K562 (cell line): ENCODE data around the gene PCDH7. TPM values are rescaled to one million over a fixed set of nuclear protein-coding genes. Genes with fewer than 3 reads are reported as not detected.

Source experiments
- ATAC-seq: fragments of 200-7000 bp; cut with Tn5 transposase; 3 replicates; pipeline ENCODE4 v1.9.1; 2020; ENCODE audit warnings: moderate library complexity
- BruUV-seq: library from RNA; stranded (reverse); fragments of 400-500 nt; replicated peaks from 2 replicates; lab custom pipeline; 2021; lab: Mats Ljungman, UMichigan
- CTCF ChIA-PET: fragments of 300-600 bp; formaldehyde crosslinking; extraction: SDS; loops from one replicate; lab custom pipeline; 2021; ENCODE audit warnings: low intra/inter-chr PET ratio; lab: Yijun Ruan, JAX
- POLR2A ChIA-PET: fragments of 300-600, 350-650 bp; sonication (Branson Sonifier 250); formaldehyde crosslinking; extraction: SDS; loops from one replicate; lab custom pipeline; 2021; ENCODE audit warnings: antibody characterized with exemption, inconsistent platforms; lab: Yijun Ruan, JAX
- DNase-seq, 4 experiments: peaks; one replicate each; pipeline versions ENCODE4 v3.0.0 to v3.0.0-alpha.2; 2011 to 2018; ENCODE audit warnings: low spot score in 3 of 4, mixed read lengths in 3 of 4; ENCODE audit errors: extremely low read depth in 1 of 4
- FAIRE-seq: peaks from 2 replicates; lab custom pipeline; 2011; peaks lifted over from hg19 to GRCh38; lab: Jason Lieb, UNC
- H2AFZ ChIP-seq: 2 replicates; pipeline ENCODE4 v1.6.0; 2011; ENCODE audit warnings: low read depth, low read length, control low read depth, inconsistent platforms
- H3K27ac ChIP-seq: fragments of 200-600 bp; 3 replicates; pipeline ENCODE4 v1.8.0; 2011; ENCODE audit warnings: low read depth, mild to moderate bottlenecking, control low read depth, inconsistent platforms, low read length, moderate library complexity, mixed read lengths; ENCODE audit errors: extremely low read depth
- H3K27me3 ChIP-seq, 2 experiments: fragments of 300-600 bp in 1 of 2; 2 replicates in 1 of 2; 3 replicates in 1 of 2; pipeline versions ENCODE4 v1.6.0 to v1.8.0; 2011; ENCODE audit warnings: inconsistent platforms in 2 of 2, low read length in 2 of 2, mild to moderate bottlenecking in 1 of 2, mixed read lengths in 1 of 2, moderate library complexity in 1 of 2; ENCODE audit not compliant: control insufficient read depth in 2 of 2, insufficient read depth in 2 of 2
- H3K36me3 ChIP-seq: fragments of 300-600 bp; 3 replicates; pipeline ENCODE4 v1.8.0; 2011; ENCODE audit warnings: mild to moderate bottlenecking, low read length, inconsistent platforms; ENCODE audit not compliant: control insufficient read depth, insufficient read depth
- H3K4me1 ChIP-seq, 2 experiments: fragments of 200-600 bp in 1 of 2; replicated peaks in 1 of 2; 2 replicates in 1 of 2; 3 replicates in 1 of 2; pipeline versions ENCODE4 v1.5.1 to v1.8.0; 2011; ENCODE audit warnings: inconsistent platforms in 2 of 2, low read length in 2 of 2, mild to moderate bottlenecking in 1 of 2, mixed read lengths in 1 of 2, moderate library complexity in 1 of 2; ENCODE audit not compliant: control insufficient read depth in 2 of 2, insufficient read depth in 2 of 2
- H3K4me2 ChIP-seq: 2 replicates; pipeline ENCODE4 v1.6.1; 2011; ENCODE audit warnings: low read length, control low read depth, inconsistent platforms, mixed read lengths; ENCODE audit not compliant: insufficient read depth
- H3K4me3 ChIP-seq: fragments of 200-600 bp; sonication (generic), shearing (Covaris generic); 2 replicates; pipeline ENCODE4 v1.5.1; 2016; ENCODE audit warnings: control low read depth, inconsistent platforms
- H3K79me2 ChIP-seq: fragments of 200-600 bp; 3 replicates; pipeline ENCODE4 v1.8.0; 2011; ENCODE audit warnings: low read length, inconsistent platforms; ENCODE audit not compliant: control insufficient read depth, insufficient read depth
- H3K9ac ChIP-seq, 2 experiments: 2 replicates each; pipeline versions ENCODE4 v1.6.0 to v1.6.1; 2011; ENCODE audit warnings: low read depth in 2 of 2, low read length in 2 of 2, control low read depth in 1 of 2, inconsistent platforms in 1 of 2, mild to moderate bottlenecking in 1 of 2, mixed read lengths in 1 of 2; ENCODE audit not compliant: insufficient read depth in 1 of 2
- H3K9me1 ChIP-seq: one replicate; pipeline ENCODE4 v1.6.0; 2011; ENCODE audit warnings: inconsistent platforms, mild to moderate bottlenecking, low read length, moderate library complexity; ENCODE audit not compliant: control insufficient read depth, insufficient read depth
- H3K9me3 ChIP-seq: replicated peaks from 2 replicates; pipeline ENCODE4 v1.5.1; 2011; ENCODE audit warnings: low read depth, low read length, inconsistent platforms; ENCODE audit not compliant: control insufficient read depth, insufficient read depth
- H4K20me1 ChIP-seq: replicated peaks from 2 replicates; pipeline ENCODE4 v1.6.1; 2011; ENCODE audit warnings: low read length, inconsistent platforms, mixed read lengths; ENCODE audit not compliant: control insufficient read depth, insufficient read depth
- KLF1 ChIP-seq: fragments of 450-650 bp; IDR thresholded peaks from 2 replicates; pipeline ENCODE4 v1.6.1; 2016; ENCODE audit warnings: missing genetic modification characterization, missing compliant biosample characterization
- SLC30A9 ChIP-seq: fragments of 250-450 bp; sonication (Bioruptor Pico); IDR thresholded peaks from 2 replicates; pipeline ENCODE4 v1.8.0; 2022; ENCODE audit warnings: mild to moderate bottlenecking, moderate library complexity
- ZFP36 ChIP-seq: fragments of 150-350 bp; IDR thresholded peaks from 2 replicates; pipeline ENCODE4 v1.6.1; 2018; ENCODE audit warnings: low read length, low read depth; ENCODE audit not compliant: partially characterized antibody
- WGBS: fragments of 100-300 bp; shearing (Covaris generic); methylation state at CpG from one replicate; pipeline ENCODE4 v1.1.6; 2016; ENCODE audit warnings: low coverage, mixed read lengths; ENCODE audit not compliant: insufficient coverage; ENCODE audit errors: missing lambda C conversion rate; 5-methylcytosine and 5-hydroxymethylcytosine counted together
- in situ Hi-C: fragments of 300-500 bp; cut with MboI; formaldehyde crosslinking; loops from 4 replicates; pipeline ENCODE4 v1.15.0; 2018; ENCODE audit warnings: inconsistent platforms, mixed read lengths
- intact Hi-C: fragments of 100-400 bp; cut with micrococcal nuclease; formaldehyde crosslinking; loops from 2 replicates; pipeline ENCODE4 v1.14.2; 2022
- polyA plus RNA-seq, 8 experiments: library from polyadenylated mRNA; depleted of rRNA in 4 of 8; stranded (reverse) in 5 of 8; unstranded in 3 of 8; fragments of >200 nt; fragmentation: Nextera tagmentation in 2 of 8; fragmentation: Illumina TruSeq in 1 of 8; extraction: Ambion mirVana in 2 of 8; extraction: Trizol in 1 of 8; gene quantifications; 2 replicates each; pipeline versions ENCODE4 v1.2.1 to v1.2.3, GENCODE V29; 2011 to 2014; ENCODE audit warnings: inconsistent platforms in 1 of 8, missing spikeins in 1 of 8
- total RNA-seq, 7 experiments: library from RNA; depleted of rRNA in 6 of 7; stranded (reverse); fragments of >200 nt in 6 of 7; fragmentation: Illumina TruSeq in 2 of 7; extraction: Trizol in 2 of 7; gene quantifications; 2 replicates each; pipeline versions ENCODE4 v1.2.1 to v1.2.3, GENCODE V29; 2011 to 2021; ENCODE audit warnings: low replicate concordance in 1 of 7
- TF ChIP-seq, protein P1 (sequence below): fragments of 150-350 bp; conservative IDR thresholded peaks from 2 replicates; pipeline ENCODE4 v1.6.1; 2014; ENCODE audit warnings: low read length

The PCDH7 gene
- total and polyA plus RNA-seq, 9 of the 15 experiments (the other 6 are each of a cell fraction or from before 2014, with no cell fraction given): not detected

DNA sequence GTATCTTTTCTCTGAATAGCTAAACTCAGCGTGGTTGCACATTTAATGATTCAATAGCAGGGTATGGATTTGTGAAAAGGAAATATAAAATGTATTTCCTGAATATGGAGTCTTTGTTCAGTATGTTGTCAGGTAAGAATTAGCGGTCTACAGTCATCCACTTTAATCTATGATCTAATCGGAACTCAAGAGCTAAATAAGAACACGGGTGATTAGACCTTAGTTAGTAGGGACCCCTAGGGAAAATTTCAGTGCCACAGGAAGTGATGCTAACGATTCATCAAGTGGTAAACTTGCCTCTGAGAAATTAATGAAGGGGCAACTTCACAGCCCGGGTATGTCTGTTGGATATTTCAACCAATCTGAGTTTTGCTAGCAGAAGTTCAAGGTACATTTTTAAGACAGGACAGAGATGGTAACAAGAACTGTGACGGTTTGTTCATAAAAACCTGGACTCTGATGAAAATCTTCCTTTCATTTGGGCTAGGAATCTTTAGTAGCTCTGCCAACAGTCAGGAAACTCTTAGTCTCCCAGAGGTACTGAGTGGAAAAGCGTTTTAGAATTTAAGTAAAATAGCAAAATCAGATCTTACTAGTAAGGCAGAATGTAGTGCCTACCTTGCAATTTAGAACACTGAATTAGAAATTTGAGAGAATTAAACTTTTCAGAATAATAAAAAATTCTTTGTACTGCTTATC, 47.1 kb downstream of the PCDH7 start:
- no peaks in the 10 kb centered on the region for H3K4me1 ChIP-seq
- no peak overlapping the region for H3K4me2 ChIP-seq
- WGBS: 1% methylated on average over 8 of the region's 8 CpGs
- H3K27me3 ChIP-seq: no peaks in the 10 kb centered on the region
- intact Hi-C loops (no loop called here), in situ Hi-C loops (no loop called here)
- H4K20me1 ChIP-seq: no peaks in the 10 kb centered on the region
- H2AFZ ChIP-seq: no peak overlapping the region
- H3K4me3 ChIP-seq: no peak overlapping the region
- H3K27ac ChIP-seq: no peak overlapping the region
- ATAC-seq: no peak
- CTCF ChIA-PET: no interaction called here
- H3K9me1 ChIP-seq: no peaks in the 10 kb centered on the region
- TF ChIP-seq KLF1 (tag) (no peak), SLC30A9 (CRISPR knock-in tag) (no peak), ZFP36 (no peak)
- TF ChIP-seq, protein P1, sequence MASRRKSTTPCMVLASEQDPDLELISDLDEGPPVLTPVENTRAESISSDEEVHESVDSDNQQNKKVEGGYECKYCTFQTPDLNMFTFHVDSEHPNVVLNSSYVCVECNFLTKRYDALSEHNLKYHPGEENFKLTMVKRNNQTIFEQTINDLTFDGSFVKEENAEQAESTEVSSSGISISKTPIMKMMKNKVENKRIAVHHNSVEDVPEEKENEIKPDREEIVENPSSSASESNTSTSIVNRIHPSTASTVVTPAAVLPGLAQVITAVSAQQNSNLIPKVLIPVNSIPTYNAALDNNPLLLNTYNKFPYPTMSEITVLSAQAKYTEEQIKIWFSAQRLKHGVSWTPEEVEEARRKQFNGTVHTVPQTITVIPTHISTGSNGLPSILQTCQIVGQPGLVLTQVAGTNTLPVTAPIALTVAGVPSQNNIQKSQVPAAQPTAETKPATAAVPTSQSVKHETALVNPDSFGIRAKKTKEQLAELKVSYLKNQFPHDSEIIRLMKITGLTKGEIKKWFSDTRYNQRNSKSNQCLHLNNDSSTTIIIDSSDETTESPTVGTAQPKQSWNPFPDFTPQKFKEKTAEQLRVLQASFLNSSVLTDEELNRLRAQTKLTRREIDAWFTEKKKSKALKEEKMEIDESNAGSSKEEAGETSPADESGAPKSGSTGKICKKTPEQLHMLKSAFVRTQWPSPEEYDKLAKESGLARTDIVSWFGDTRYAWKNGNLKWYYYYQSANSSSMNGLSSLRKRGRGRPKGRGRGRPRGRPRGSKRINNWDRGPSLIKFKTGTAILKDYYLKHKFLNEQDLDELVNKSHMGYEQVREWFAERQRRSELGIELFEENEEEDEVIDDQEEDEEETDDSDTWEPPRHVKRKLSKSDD: no peak
- TF ChIP-seq, all 486 proteins: peak for 0
- no peak for FAIRE-seq
- no peaks in the 10 kb centered on the region for H3K36me3 ChIP-seq
- no TSS peak for BruUV-seq
- POLR2A ChIA-PET: no interaction called here
- H3K9ac ChIP-seq: no peak overlapping the region
- DNase-seq: no peak
- H3K9me3 ChIP-seq: no peaks in the 10 kb centered on the region
- no peaks in the 10 kb centered on the region for H3K79me2 ChIP-seq
